SK-MEL-5 (cell line): ENCODE data around the gene PEX5L. TPM values are rescaled to one million over a fixed set of nuclear protein-coding genes. Genes with fewer than 3 reads are reported as not detected.
"Not testable (repeated sequence)": the region's sequence is repeated elsewhere in the genome, so short reads cannot be mapped to it uniquely, and the experiment has no call there.

Experiments
- DNase-seq: peaks from one replicate; pipeline ENCODE4 v3.0.0-alpha.2; 2016; ENCODE audit warnings: low read depth, low spot score
- in situ Hi-C: cut with HindIII; loops from 2 replicates; pipeline ENCODE4 v1.10.0; 2016; ENCODE audit warnings: low sequenced_read_pairs, high pct_unique_total_duplicates, low pct_unique_long_range_greater_than_20kb
- total RNA-seq: library from RNA; depleted of rRNA; stranded (reverse); fragments of >200 nt; shearing (Covaris generic); gene quantifications from 2 replicates; pipeline ENCODE4 v1.2.3, GENCODE V29; 2014

The PEX5L gene
- total RNA-seq, 1 experiment from 2014 or later = 0.21 TPM

GRCh38 chr3:179829401-179829800 is 207.3 kb downstream of the PEX5L start:
- in situ Hi-C loops = no loop called here
- DNase-seq = peak; percentile 17

- no peak for DNase-seq
These were observed 208.0 kb downstream of the PEX5L start for GRCh38 chr3:179828738-179829137.

GRCh38 chr3:179826247-179826637 is 210.5 kb downstream of the PEX5L start:
- in situ Hi-C loops = no loop called here
- no peak for DNase-seq

More at GRCh38 chr3:179828738-179829137, 208.0 kb downstream of the PEX5L start:
- in situ Hi-C loops = no loop called here

- DNase-seq = no peak
- in situ Hi-C loops = no loop called here
These were observed 211.1 kb downstream of the PEX5L start for GRCh38 chr3:179825527-179826246.

GRCh38 chr3:179822296-179822695 is 214.4 kb downstream of the PEX5L start:
- in situ Hi-C loops = no loop called here
- DNase-seq = no peak

- DNase-seq = no peak
- in situ Hi-C loops = no loop called here
These were observed 217.4 kb downstream of the PEX5L start for GRCh38 chr3:179819379-179819778.

- in situ Hi-C loops = no loop called here
- DNase-seq = no peak
These were observed 224.7 kb downstream of the PEX5L start for GRCh38 chr3:179812096-179812382.

- in situ Hi-C loops = no loop called here
- peak; percentile 90 for DNase-seq
These were observed 225.2 kb downstream of the PEX5L start for GRCh38 chr3:179811321-179812095.

GRCh38 chr3:179809639-179810038 is 227.1 kb downstream of the PEX5L start:
- in situ Hi-C loops = no loop called here
- no peak for DNase-seq

GRCh38 chr3:179807588-179807987 is 229.1 kb downstream of the PEX5L start:
- in situ Hi-C loops = no loop called here
- no peak for DNase-seq

- no peak for DNase-seq
- in situ Hi-C loops = no loop called here
These were observed 230.6 kb downstream of the PEX5L start for GRCh38 chr3:179806177-179806576.

- DNase-seq = no peak
- in situ Hi-C loops = no loop called here
These were observed 234.9 kb downstream of the PEX5L start for GRCh38 chr3:179801856-179802255.

GRCh38 chr3:179801263-179801662 is 235.5 kb downstream of the PEX5L start:
- in situ Hi-C loops = no loop called here
- DNase-seq = peak; percentile 44

- in situ Hi-C loops = no loop called here
- DNase-seq = no peak
These were observed 239.5 kb downstream of the PEX5L start for GRCh38 chr3:179797192-179797591.

- in situ Hi-C loops = no loop called here
- DNase-seq = no peak
These were observed 240.3 kb downstream of the PEX5L start for GRCh38 chr3:179796421-179796820.

- in situ Hi-C loops = no loop called here
- DNase-seq = no peak
These were observed 242.4 kb downstream of the PEX5L start for GRCh38 chr3:179794355-179794754.

GRCh38 chr3:179791793-179792192 is 244.9 kb downstream of the PEX5L start:
- DNase-seq = no peak
- in situ Hi-C loops = no loop called here

- DNase-seq = no peak
- in situ Hi-C loops = no loop called here
These were observed 247.7 kb downstream of the PEX5L start for GRCh38 chr3:179788996-179789395.

- in situ Hi-C loops, DNase-seq: not testable (repeated sequence)
These were observed 253.9 kb downstream of the PEX5L start for GRCh38 chr3:179782841-179783240.
